ENCODE results near the gene PCK1.
A peak's percentile ranks its signal among the peaks of the same experiment; 100 is the strongest.

PCK1 gene

GRCh38 chr20:57560554-57561355 lies at the start of gene PCK1:
PCK1 (plus strand) TSS chr20:57561110; CDS start chr20:57561412, 302 bp downstream.
- peak; percentile 71 for DNase-seq

DNA sequence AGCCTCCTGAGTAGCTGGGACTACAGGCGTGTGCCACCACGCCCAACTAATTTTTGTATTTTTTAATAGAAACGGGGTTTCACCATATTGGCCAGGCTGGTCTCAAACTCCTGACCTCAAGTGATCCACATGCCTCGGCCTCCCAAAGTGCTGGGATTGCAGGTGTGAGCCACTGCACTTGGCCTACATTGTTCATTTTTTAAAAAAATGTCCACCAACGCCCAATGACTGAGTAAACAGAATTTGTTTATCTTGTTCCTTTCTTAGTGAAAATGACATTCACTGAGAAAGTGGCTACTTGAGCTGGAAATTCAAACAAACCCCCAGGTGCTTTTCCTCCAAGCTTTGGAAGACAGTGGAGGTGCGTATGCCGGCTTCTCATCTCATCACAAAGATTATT lies 49.2 kb upstream of the PCK1 start:
- DNase-seq: peak; percentile 24

DNA sequence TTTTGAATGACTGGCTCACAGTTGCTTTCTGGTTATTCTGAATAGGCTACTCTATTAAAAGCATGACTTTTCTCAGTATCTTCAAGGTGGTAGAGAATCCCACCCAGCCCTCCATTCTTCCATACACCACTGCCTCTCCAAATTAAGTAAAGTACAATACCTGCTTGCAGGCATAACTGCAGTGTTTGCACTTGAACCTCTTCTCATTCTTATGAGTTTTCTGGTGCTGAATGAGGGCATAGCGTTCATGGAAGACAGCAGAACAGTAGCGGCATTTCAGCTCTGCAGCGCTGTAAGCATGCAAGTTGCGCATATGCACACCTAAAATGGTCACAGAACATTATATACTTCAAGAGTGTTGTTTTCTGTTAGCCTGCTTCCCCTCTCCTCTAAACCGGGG lies 48.5 kb upstream of the PCK1 start:
- no peak for DNase-seq

GRCh38 chr20:57513199-57513598 lies 47.7 kb upstream of the PCK1 start:
- DNase-seq: no peak

- no peak for DNase-seq
These were observed 46.6 kb upstream of the PCK1 start for GRCh38 chr20:57514273-57514751.

DNA sequence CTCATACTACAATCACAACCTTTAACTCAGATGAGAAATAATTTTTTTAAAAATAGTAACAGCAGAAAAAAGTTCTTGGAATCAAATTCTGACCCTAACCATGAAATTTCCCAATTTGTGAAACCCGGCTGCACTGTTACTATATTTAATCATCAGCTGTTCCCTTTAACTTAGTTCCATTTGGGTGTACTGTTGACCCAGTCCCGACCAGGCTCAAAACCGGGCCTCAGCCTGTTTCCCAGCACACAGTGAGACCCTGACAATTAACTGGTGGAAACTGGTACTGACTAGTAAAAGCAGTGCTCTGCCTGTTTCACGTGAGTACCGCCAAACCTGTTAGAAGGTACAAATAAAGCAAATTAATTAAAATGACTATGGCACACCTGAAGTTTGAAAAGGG lies 43.0 kb upstream of the PCK1 start:
- no peak for DNase-seq

- no peak for DNase-seq
These were observed 38.4 kb upstream of the PCK1 start for GRCh38 chr20:57522380-57523140.

GRCh38 chr20:57523782-57524181 lies 37.1 kb upstream of the PCK1 start:
- no peak for DNase-seq

DNA sequence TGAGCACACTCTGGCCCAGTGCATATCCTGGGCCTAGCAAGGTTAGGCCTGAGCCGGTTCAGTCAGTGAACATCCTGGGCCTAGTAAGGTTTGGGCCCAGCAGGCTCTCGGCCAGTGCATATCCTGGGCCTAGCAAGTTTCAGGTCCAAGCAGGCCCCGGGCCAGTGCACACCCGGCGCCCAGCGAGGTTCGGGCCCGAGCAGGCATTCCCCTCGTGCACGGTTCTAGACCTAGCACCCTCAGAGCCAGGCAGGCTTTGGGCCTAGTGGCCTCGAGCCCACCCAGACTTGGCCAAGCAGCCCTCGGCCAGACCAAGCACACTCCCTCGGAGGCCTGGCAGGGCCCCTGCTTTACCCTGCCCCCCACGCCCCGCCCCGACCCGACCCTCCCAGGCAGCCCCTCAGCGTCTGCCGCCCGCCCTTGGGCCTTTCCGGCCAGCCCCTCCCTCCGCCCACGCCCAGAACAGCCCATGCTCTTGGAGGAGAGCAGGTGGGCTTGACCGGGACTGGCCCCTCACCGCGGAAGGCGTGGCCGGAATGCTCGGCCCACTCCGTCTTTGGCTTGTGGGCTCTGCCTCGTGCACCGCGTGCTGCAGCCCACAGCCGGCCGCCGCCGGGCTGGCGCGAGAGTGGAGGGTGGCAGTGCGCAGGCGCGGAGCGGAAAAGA lies 36.3 kb upstream of the PCK1 start, which contains the start of gene CTCFL:
CTCFL (minus strand) TSS at position 630 of the 666 bp plus-strand sequence. CDS start 935 bp downstream, outside the sequence.
- DNase-seq: no peak

DNA sequence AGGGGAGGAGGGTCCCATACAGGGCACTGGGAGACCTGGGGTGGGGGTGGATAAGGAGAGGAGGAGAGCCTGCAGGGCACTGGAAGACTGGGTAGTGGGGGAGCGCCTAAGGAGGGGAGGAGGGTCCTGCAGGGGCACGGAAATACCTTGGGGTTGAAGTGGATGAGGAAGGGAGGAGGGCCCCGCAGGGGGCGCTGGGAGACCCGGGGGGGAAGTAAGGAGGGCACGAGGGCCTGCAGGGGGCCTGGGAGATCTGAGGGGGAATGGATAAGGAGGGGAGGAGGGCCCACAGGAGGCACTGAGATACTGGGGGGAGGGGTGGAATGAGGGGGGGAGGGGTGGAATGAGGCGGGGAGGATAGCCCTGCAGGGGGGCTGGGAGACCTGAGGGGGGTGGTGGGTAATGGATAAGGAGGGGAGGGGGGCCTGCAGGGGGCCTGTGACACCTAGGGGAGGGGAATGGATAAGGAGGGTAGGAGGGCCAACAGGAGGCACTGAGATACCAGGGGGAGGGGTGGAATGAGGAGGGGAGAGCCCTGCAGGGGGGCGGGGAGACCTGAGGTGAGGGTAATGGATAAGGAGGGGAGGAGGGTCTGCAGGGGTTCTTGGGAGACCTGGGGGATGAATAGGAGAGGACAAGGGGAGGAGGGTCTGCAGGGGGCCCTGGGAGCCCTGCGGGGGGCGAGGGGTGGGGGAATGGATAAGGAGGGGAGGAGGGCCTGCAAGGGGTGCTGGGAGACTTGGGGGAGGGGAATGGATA lies 35.4 kb upstream of the PCK1 start:
- no peak for DNase-seq

- no peak for DNase-seq
These were observed 34.6 kb upstream of the PCK1 start for GRCh38 chr20:57526087-57526884.

DNA sequence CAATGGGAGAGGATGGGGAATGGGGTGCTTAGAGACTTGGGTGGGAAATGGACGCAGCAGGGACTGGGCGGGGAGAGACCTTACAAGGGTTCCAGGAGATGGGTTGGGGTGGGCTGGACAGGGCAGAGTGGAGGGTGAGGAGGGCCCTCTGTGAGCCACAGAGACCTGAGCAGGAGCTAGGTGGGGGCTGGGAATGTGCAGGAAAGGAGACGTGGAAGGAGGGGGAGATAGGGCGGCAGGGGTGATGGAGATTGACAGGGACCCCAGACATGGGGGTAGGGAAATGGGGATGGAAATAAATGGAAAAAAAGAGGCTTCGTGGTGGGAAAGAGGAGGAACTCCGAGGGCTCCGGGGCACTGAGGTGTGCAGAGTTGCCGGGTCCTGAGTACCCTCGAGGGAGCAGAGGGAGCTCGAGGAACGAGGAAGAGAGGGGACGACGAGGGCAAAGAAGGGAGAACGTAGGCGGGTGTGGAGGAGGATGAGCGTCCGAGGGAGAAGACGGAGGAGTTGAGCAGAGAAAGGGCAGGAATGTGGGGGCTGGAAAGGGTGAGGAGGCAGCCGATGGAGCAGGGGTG lies 33.9 kb upstream of the PCK1 start:
- DNase-seq: no peak

DNA sequence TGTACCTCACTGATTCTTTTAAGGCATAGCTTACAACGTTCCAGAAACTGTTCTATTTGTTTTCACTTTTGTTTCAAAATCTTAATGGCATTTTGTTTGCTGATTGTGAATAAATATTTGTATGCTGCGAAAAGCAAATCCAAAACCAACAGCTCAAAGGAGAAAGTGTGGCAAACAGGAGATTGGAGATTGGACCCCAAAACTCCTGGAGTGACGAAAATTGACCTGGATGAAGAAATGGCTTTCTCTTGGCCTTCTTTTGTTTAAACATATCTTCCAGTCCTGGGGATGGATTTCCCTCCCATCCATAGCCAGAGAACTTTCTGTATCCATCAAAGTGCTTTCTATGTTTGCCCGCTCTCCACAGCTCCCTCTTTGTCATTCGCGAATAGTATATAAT lies 33.2 kb upstream of the PCK1 start:
- no peak for DNase-seq

GRCh38 chr20:57528148-57528547 lies 32.8 kb upstream of the PCK1 start:
- no peak for DNase-seq

DNA sequence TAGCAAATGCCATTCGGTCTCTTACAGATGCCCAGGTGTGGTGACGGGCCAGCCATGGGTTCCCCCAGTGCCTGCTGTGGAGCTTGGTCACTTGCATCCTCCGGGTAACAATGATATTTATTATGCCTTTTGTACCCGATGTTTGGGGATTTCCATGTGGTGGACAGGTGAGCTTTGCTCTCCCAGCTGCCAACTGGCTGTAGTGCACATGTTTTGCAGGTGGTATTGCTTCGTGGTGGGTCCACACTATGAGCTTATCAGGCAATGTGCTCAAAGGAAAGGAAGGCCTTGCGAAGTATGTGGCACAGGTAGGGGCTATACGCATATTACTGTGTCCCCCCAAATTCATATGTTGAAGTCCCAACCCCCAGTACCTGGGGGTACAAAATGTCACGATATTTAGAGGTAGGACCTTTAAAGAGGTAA lies 31.7 kb upstream of the PCK1 start:
- no peak for DNase-seq

- no peak for DNase-seq
These were observed 31.1 kb upstream of the PCK1 start for GRCh38 chr20:57529810-57530209.

GRCh38 chr20:57530327-57530981 lies 30.5 kb upstream of the PCK1 start:
- DNase-seq: no peak

DNA sequence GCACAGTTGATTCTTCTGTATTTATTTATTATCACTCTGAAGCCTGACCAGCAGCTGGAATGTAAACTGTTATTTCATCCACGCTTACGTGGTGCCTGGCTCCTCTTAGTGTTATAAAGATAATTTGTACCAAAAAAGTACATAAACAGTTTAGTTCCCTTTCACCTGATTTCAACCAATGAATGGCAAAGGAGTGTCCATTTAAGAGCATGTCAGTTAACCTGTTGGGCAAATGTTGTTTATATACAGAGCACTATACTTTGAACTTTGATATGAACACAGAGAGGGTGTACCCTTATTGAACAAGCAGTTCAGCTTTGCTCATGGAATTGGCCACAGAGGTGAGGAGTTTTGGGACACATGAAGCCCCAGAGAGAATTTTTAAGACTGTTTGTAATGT lies 28.8 kb upstream of the PCK1 start:
- no peak for DNase-seq

GRCh38 chr20:57535297-57535696 lies 25.6 kb upstream of the PCK1 start:
- no peak for DNase-seq

GRCh38 chr20:57536120-57536708 lies 24.7 kb upstream of the PCK1 start:
- DNase-seq: no peak
